Ectodermal cell (in vitro differentiated cells): ENCODE measurements around the gene NSG2.
"Not testable (repeated sequence)": the region's sequence is repeated elsewhere in the genome, so short reads cannot be mapped to it uniquely, and the experiment has no call there.

Experiments
- H3K27ac ChIP-seq: 2 replicates; pipeline ENCODE4 v1.7.0; 2013; ENCODE audit warnings: mild to moderate bottlenecking, low read depth, low read length; ENCODE audit not compliant: insufficient read depth, poor library complexity, severe bottlenecking
- H3K27me3 ChIP-seq: 2 replicates; pipeline ENCODE4 v1.7.0; 2013; ENCODE audit warnings: mild to moderate bottlenecking, low read length; ENCODE audit not compliant: insufficient read depth, control insufficient read depth, poor library complexity, severe bottlenecking
- H3K36me3 ChIP-seq: one replicate; pipeline ENCODE4 v1.7.0; 2013; ENCODE audit warnings: low read length; ENCODE audit not compliant: control insufficient read depth, insufficient read depth
- H3K4me1 ChIP-seq: one replicate; pipeline ENCODE4 v1.7.0; 2013; ENCODE audit warnings: low read length; ENCODE audit not compliant: control insufficient read depth, insufficient read depth
- H3K4me3 ChIP-seq: 2 replicates; pipeline ENCODE4 v1.7.0; 2013; ENCODE audit warnings: low read depth, low read length, control low read depth; ENCODE audit not compliant: insufficient read depth
- H3K9me3 ChIP-seq: 2 replicates; pipeline ENCODE4 v1.7.0; 2013; ENCODE audit warnings: mild to moderate bottlenecking, low read length, moderate library complexity; ENCODE audit not compliant: control insufficient read depth
- WGBS, 2 experiments: methylation state at CpG; one replicate each; pipeline ENCODE4 v1.1.7; 2013; ENCODE audit warnings: missing lambda C conversion rate in 2 of 2; 5-methylcytosine and 5-hydroxymethylcytosine counted together

The NSG2 gene

GRCh38 chr5:174098694-174099093, 53.2 kb downstream of the NSG2 start:
- no peak overlapping the region for H3K4me3 ChIP-seq
- H3K9me3 ChIP-seq: no peaks in the 10 kb centered on the region
- H3K27me3 ChIP-seq: no peaks in the 10 kb centered on the region
- WGBS, 2 experiments: 95% methylated on average over 15 of the region's 15 CpGs
- no peaks in the 10 kb centered on the region for H3K4me1 ChIP-seq
- H3K27ac ChIP-seq: no peak overlapping the region
- H3K36me3 ChIP-seq: no peaks in the 10 kb centered on the region

DNA sequence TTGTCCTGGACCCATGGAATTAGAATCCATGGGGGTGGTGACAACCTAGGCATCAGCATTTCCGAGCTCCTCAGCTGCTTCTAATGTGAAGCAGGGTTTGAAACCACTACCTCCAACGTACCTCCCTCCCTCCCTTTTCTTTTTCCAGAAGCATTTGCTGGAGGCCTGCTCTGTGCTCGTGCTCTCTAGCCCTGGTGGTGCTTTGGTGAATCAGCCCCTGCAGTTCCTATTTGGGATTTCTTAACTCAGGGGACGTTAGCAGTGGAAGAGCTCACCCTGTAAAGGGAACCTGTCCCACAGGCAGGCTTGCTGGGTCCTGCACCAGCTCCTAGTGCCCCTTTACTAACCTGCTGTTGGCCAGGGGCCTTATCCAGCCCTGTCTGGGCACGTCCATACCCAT, 55.0 kb downstream of the NSG2 start:
- H3K4me3 ChIP-seq: no peak overlapping the region
- H3K27ac ChIP-seq: no peak overlapping the region
- H3K27me3 ChIP-seq: no peaks in the 10 kb centered on the region
- H3K9me3 ChIP-seq: no peaks in the 10 kb centered on the region
- H3K4me1 ChIP-seq: no peaks in the 10 kb centered on the region
- 74% methylated on average over 5 of the region's 5 CpGs for WGBS, 2 experiments
- no peaks in the 10 kb centered on the region for H3K36me3 ChIP-seq

GRCh38 chr5:174101195-174101730, 55.8 kb downstream of the NSG2 start:
- H3K4me1 ChIP-seq: no peaks in the 10 kb centered on the region
- H3K27ac ChIP-seq: no peak overlapping the region
- no peak overlapping the region for H3K4me3 ChIP-seq
- H3K36me3 ChIP-seq: no peaks in the 10 kb centered on the region
- H3K9me3 ChIP-seq: no peaks in the 10 kb centered on the region
- no peaks in the 10 kb centered on the region for H3K27me3 ChIP-seq
- WGBS, 2 experiments: 90 to 96% methylated on average over 6 of the region's 6 CpGs

DNA sequence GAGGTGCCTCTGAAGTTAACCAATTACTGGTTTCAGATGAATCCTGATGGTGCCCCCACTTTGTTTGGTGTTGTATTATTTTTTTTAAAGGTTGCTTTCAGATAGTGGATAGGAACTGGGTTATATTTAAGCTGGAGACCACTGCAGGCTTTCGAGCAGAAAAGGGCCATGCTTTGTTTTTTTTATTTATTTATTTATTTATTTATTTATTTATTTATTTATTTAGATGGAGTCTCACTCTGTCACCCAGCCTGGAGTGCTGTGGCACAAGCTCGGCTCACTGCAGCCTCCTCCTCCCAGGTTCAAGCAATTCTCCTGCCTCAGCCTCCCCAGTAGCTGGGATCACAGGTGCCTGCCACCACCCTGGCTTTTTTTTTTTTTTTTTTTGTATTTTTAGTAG, 57.1 kb downstream of the NSG2 start:
- H3K36me3 ChIP-seq, H3K4me3 ChIP-seq, H3K9me3 ChIP-seq, H3K4me1 ChIP-seq, H3K27me3 ChIP-seq, H3K27ac ChIP-seq: not testable (repeated sequence)
- 100% methylated on average over 1 of the region's 2 CpGs for WGBS, 2 experiments

DNA sequence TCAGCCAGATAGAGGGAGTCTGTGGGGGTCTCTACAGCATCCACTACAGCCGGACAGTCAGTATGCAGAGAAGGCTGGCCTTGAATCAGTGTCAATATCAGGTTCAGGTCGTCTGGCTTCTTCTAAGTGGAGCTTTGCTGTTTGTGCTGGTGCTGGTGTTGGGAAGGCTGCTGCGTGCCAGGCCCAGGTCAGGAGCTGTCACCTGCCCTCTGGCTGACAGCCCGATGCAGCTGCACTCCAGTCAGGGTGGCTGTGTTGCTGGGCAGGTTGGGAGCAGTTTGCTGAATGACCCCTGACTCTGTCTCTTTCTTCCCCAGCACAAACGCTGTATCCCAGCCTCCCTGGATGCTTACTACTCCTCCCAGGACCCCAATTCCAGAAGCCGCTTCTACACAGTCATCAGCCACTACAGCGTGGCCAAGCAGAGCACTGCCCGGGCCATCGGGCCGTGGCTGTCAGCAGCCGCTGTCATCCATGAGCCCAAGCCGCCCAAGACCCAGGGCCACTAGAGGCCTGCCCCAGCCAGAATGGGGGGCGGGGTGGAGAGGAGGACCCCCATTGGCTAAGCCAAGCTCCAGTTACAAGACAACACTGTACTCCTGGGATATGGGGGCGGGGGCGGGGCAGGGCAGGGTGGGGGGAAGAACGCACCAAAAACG, 61.6 kb downstream of the NSG2 start:
- Histone ChIP-seq H3K36me3 (no peaks in the 10 kb centered on the region), H3K4me1 (peaks cover 7% of the 10 kb centered on the region), H3K4me3 (no peak overlapping the region), H3K27me3 (no peaks in the 10 kb centered on the region), H3K27ac (no peak overlapping the region), H3K9me3 (no peaks in the 10 kb centered on the region)
- WGBS, 2 experiments: 84 to 86% methylated on average over 17 of the region's 17 CpGs

GRCh38 chr5:174108745-174109144, 63.2 kb downstream of the NSG2 start:
- Histone ChIP-seq H3K27ac (no peak overlapping the region), H3K4me1 (peaks cover 7% of the 10 kb centered on the region), H3K9me3 (no peaks in the 10 kb centered on the region), H3K36me3 (no peaks in the 10 kb centered on the region), H3K4me3 (no peak overlapping the region), H3K27me3 (no peaks in the 10 kb centered on the region)
- WGBS, 2 experiments: 91 to 94% methylated on average over 6 of the region's 6 CpGs

DNA sequence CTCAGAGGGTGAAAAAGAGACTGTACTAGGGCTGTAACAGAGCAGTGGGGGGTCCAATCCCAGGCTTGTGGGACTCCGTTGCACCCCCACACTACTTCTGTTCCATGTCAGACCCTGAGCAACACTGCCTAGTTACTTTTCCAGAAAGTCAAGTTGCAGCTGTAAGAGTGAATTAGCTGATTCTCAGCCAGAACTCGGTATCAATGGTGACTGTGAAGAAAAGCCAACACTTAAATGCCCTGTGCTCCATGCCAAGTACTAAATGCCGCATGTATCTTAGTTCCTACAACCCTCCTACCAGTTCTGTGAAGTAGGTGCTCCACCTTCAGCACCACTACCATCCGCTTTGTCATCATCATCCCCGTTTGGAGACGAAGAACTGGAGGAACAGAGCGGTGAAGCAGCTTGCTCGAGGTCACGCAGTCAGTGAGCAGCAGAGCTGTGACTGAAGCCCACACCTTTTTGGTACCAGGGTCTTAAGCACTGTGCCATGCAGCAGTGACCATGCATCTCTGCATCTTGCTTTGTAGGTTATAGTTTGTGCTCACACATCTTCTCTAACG, 64.3 kb downstream of the NSG2 start:
- H3K27ac ChIP-seq: no peak overlapping the region
- H3K27me3 ChIP-seq: no peaks in the 10 kb centered on the region
- H3K4me3 ChIP-seq: no peak overlapping the region
- no peaks in the 10 kb centered on the region for H3K36me3 ChIP-seq
- 91 to 93% methylated on average over 10 of the region's 10 CpGs for WGBS, 2 experiments
- H3K9me3 ChIP-seq: no peaks in the 10 kb centered on the region
- peaks cover 7% of the 10 kb centered on the region for H3K4me1 ChIP-seq

DNA sequence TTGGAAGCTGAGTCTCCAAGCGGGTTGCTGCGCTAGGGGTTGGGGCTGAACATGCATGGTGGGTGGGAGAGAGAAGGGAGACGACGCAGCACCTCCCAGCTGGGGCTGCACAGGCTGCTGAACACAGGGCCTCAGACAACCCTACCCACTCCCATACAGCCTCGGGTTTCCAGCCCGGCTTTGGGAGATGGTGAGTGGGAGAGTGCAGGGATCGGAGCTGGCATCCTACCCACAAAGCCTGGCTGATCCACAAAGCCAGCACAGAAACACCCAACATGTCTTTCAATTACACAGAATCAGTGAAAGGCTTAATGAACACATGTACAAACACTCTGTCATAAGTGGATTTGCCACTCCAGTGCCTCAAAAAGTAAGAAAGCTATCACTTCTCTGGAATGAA, 64.8 kb downstream of the NSG2 start:
- H3K27me3 ChIP-seq: no peaks in the 10 kb centered on the region
- H3K4me1 ChIP-seq: peaks cover 7% of the 10 kb centered on the region
- H3K9me3 ChIP-seq: no peaks in the 10 kb centered on the region
- H3K36me3 ChIP-seq: no peaks in the 10 kb centered on the region
- WGBS, 2 experiments: 87 to 92% methylated on average over 5 to 7 of the region's 7 CpGs
- no peak overlapping the region for H3K27ac ChIP-seq
- H3K4me3 ChIP-seq: no peak overlapping the region

DNA sequence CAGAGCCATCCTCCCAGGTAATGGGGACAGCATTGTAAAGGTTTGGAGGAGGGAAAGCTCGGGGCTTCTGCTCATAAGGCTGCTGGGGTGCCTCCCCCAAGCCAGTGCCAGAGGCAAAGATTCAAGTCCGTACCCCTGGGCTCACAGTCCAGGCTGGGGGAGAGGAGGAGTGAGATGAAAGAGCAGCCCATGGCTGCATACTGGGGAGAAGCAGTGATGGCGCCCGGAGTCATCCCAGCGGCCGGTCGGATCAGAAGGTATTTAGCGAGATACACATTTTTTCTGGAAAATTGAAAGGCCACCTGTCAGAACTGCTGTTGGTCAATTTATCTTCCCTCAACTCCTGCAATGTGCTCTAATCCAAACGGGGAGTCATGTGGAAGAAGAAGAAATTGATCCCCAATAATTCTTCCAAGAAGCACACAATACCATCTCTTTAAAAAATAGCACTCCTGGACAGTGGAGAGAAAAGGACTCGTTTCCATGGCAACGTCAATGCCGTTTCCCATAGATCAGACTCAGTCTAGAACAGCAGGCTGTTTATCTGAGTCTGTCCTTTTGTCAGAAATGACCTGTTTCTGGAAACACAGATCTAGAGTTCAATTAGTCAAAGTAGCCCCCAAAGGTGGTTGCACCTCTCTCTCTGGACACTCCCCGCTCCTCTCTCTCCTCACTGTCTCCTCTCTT, 65.9 kb downstream of the NSG2 start:
- no peaks in the 10 kb centered on the region for H3K36me3 ChIP-seq
- H3K4me1 ChIP-seq: peaks cover 7% of the 10 kb centered on the region
- H3K4me3 ChIP-seq: no peak overlapping the region
- 90 to 91% methylated on average over 13 of the region's 13 CpGs for WGBS, 2 experiments
- H3K27ac ChIP-seq: no peak overlapping the region
- no peaks in the 10 kb centered on the region for H3K27me3 ChIP-seq
- H3K9me3 ChIP-seq: no peaks in the 10 kb centered on the region

GRCh38 chr5:174115226-174115625, 69.7 kb downstream of the NSG2 start:
- WGBS, 2 experiments: 91 to 92% methylated on average over 7 of the region's 7 CpGs
- H3K36me3 ChIP-seq: no peaks in the 10 kb centered on the region

More at GRCh38 chr5:174115226-174115625, 69.7 kb downstream of the NSG2 start:
- Histone ChIP-seq H3K27ac (no peak overlapping the region), H3K27me3 (no peaks in the 10 kb centered on the region), H3K4me3 (no peak overlapping the region), H3K4me1 (peaks cover 4% of the 10 kb centered on the region), H3K9me3 (no peaks in the 10 kb centered on the region)
